ENCODE data around the gene CABP1.

The CABP1 gene

GRCh38 chr12:120630104-120630892 lies 10.1 kb upstream of the CABP1 start:
- no peak for DNase-seq (ENCODE audit: low read depth in 3 of 3, low spot score in 1 of 3)

GRCh38 chr12:120631097-120631496 lies 9.3 kb upstream of the CABP1 start:
- no peak for DNase-seq (ENCODE audit: low read depth in 3 of 3, low spot score in 1 of 3)

DNA sequence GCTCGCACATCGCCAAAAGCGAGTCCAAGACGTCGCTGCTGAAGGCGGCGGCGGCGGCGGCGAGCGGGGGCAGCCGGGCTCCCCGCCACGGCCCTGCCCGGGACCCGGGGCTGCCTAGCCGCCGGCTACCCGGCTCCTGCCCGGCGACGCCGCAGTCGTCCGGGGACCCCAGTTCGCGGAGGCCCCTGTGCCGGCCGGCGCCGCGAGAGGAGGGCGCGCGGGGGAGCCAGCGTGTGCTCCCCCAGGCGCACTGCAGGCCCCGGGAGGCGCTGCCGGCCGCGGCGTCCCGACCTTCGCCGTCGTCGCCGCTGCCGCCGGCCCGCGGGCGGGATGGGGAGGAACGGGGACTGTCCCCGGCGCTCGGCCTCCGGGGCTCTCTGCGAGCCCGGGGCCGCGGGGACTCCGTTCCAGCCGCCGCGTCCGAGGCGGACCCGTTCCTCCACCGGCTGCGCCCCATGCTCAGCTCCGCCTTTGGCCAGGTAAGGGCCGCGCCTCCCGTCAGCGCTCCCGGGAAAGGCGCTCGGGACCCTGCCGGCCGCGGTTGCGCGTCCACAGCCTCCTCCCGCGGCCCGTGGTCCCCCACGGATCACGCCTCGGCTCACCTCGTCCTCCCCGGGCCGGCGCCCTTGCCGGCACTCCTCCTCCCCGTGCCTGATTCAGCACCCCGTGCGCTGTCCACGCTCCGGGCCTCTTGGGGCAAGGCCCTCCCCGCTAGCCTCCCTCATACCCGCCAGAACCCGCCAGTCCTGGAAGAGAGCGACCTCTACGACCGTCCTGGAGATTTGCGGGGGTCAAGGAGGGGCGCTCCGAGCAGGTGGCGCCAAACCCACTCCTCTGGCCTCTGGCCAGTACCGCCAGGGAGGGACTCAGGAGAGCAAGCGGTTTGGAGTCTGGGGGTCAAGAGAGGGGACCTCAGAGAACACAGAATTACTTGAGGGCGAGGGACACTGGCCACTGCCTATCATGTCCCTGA lies 721 bp downstream of the CABP1 start:
- DNase-seq (ENCODE audit: low read depth in 3 of 3, low spot score in 1 of 3), result peak in 1 of 3 donors; percentile 36

DNA sequence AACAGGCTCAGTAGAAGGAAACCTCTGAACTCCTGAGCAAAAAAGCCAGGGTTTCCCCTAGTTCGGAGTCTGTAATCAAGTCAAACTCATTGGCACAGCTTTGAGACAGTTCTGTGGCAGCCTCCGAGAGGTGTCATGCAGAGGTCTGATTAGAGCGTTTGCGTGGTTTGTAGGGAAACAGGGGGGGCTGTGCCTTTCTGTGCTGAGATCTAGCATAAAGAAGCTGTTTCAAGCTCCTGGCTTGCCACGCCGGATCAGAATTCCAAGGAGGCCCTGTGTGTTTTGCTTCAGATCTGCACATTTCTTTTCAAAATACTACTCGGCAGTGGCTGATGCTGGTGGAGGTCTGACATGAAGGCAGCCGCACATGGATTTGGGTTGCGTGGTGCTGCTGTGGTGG lies 1.7 kb downstream of the CABP1 start:
- DNase-seq (ENCODE audit: low read depth in 3 of 3, low spot score in 1 of 3), result no peak

DNA sequence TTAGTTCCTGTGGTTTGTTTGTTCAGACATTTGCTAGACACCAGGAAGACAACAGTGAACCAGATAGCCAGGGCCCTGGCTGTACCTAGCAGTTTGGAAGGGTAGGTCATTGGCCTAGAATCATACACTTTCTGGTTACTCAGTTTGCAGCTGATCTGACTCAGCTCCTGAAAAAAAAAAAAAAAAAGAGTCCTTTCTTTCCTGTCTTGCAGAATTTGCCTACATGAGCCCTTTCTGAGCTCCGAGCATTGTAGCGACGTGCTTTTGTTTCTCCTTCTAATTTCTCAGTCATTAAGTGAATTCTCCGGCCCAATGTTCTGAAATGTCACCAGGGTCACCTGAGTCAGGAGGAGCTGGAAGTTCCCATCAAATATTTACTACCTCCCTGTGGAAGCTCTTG lies 2.4 kb downstream of the CABP1 start:
- no peak for DNase-seq (ENCODE audit: low read depth in 3 of 3, low spot score in 1 of 3)

DNA sequence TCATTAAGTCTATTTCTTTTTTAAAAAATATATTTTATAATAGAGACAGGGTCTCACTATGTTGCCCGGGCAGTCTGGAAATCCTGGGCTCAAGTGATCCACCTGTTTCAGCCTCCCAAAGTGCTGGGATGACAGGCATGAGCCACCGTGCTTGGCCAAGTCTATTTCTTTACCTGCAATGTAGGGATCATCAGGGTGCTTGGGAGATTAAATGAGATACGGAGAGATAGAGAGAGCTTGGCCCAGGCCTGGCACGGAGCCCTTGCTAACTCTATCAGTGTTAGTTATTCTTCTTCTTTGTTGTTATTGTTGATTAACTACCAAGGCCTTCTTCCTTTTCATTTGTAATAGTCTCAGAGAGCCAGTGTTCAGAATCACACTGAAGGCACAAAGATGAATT lies 3.1 kb downstream of the CABP1 start:
- no peak for DNase-seq (ENCODE audit: low read depth in 3 of 3, low spot score in 1 of 3)

GRCh38 chr12:120646044-120646443 lies 5.6 kb downstream of the CABP1 start:
- DNase-seq (ENCODE audit: low read depth in 3 of 3, low spot score in 1 of 3), result no peak

GRCh38 chr12:120647375-120647755 lies 6.9 kb downstream of the CABP1 start:
- DNase-seq (ENCODE audit: low read depth in 3 of 3, low spot score in 1 of 3), result no peak

GRCh38 chr12:120649442-120650232 lies 9.2 kb downstream of the CABP1 start:
- no peak for DNase-seq (ENCODE audit: low read depth in 3 of 3, low spot score in 1 of 3)

GRCh38 chr12:120650233-120650690 lies 9.8 kb downstream of the CABP1 start:
- DNase-seq (ENCODE audit: low read depth in 3 of 3, low spot score in 1 of 3), result no peak

- DNase-seq (ENCODE audit: low read depth in 3 of 3, low spot score in 1 of 3), result no peak
These were observed 11.4 kb downstream of the CABP1 start for GRCh38 chr12:120651821-120652220.

GRCh38 chr12:120652656-120653435 lies 12.4 kb downstream of the CABP1 start:
- no peak for DNase-seq (ENCODE audit: low read depth in 3 of 3, low spot score in 1 of 3)

DNA sequence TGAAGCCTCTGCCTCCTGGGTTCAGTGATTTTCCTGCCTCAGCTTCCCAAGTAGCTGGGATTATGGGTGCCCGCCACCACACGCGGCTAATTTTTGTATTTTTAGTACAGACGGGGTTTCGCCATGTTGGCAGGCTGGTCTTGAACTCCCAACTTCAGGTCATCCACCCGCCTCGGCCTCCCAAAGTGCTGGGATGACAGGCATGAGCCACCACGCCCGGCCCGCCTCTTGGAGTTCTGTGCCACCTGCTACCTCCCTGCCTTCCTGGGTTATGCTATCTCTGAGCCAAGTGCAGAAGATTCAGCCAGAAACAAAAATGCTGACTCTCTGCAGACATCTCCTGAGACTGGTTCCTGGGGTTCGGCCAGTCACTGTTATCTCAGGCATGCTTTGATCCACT lies 13.2 kb downstream of the CABP1 start:
- DNase-seq (ENCODE audit: low read depth in 3 of 3, low spot score in 1 of 3), result no peak

DNA sequence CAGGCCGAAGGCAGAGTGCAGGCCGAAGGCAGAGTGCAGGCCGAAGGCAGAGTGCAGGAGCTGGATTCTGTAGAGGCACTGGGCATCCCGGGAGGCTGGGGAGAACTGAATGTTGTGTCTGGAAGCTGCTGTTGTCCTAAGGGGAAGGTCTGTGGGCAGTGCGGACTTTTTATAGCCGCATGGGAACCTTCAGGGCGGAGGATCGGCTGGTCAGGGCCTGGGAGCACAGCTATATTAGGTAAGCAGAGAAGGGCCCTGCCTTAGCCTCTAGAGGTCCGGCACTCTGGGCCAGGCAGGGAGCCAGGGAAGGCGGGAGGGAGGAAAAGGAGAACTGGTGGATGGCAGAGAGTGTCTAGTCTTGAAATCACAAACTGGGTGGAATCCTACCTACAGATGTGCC lies 14.2 kb downstream of the CABP1 start:
- DNase-seq (ENCODE audit: low read depth in 3 of 3, low spot score in 1 of 3), result no peak

- no peak for DNase-seq (ENCODE audit: low read depth in 3 of 3, low spot score in 1 of 3)
These were observed 15.6 kb downstream of the CABP1 start for GRCh38 chr12:120656008-120656407.

GRCh38 chr12:120658286-120659150 lies 18.1 kb downstream of the CABP1 start:
- DNase-seq (ENCODE audit: low read depth in 3 of 3, low spot score in 1 of 3), result no peak

DNA sequence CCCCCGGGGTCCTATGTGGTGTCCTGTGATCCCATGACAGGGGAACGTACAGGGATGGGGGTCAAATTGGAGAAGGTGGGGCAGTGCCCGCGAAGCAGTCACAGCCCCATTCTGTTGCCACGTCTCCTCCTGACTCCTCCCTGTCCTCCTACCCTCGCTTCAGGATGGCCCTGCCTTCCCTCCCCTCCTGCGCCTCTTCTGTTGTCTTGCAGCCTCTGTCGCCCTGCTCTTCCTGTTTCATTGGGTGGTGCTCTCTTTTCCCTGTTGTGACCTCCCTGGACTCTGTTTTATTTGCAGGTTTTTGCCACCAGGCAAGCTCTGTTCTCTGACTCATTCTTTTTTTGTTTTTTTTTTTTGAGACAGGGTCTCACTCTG lies 18.7 kb downstream of the CABP1 start:
- DNase-seq (ENCODE audit: low read depth in 3 of 3, low spot score in 1 of 3), result no peak

- DNase-seq (ENCODE audit: low read depth in 3 of 3, low spot score in 1 of 3), result no peak
These were observed 21.0 kb downstream of the CABP1 start for GRCh38 chr12:120661432-120661831.

DNA sequence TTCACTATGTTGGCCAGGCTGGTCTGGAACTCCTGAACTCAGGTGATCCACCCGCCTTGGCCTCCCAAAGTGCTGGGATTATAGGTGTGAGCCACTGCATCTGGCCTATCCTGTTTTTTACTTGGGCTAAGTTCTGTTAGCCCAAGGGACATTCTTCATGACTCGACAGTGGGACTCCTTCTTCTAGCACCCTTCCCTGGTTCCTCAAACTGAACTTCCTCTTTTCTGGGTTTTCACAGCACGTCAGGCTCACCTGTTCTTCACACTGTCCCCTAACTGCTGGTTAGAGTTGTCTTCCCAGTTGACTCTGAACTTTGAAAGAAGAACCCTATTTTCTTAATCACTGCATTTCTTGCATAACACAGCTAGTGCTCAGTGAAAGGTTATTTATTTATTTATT lies 22.5 kb downstream of the CABP1 start:
- DNase-seq (ENCODE audit: low read depth in 3 of 3, low spot score in 1 of 3), result no peak

GRCh38 chr12:120663741-120664140 lies 23.3 kb downstream of the CABP1 start:
- no peak for DNase-seq (ENCODE audit: low read depth in 3 of 3, low spot score in 1 of 3)
